Aorta (tissue), 5 donors: Measurements from ENCODE around the gene TEX101. TPM values are rescaled to one million over a fixed set of nuclear protein-coding genes. Genes with fewer than 3 reads are reported as not detected.
"Not testable (repeated sequence)": the region's sequence is repeated elsewhere in the genome, so short reads cannot be mapped to it uniquely, and the experiment has no call there.

ENCODE experiments used
- ATAC-seq: fragments of 200-7000 bp; cut with Tn5 transposase; one replicate; pipeline ENCODE4 v1.9.1; 2022; ENCODE audit warnings: moderate library complexity; ENCODE audit not compliant: low FRiP score
- DNase-seq, 2 donors: peaks; one replicate each; pipeline ENCODE4 v3.0.0-alpha.2; 2020
- H3K27ac ChIP-seq, 2 donors: one replicate each; pipeline ENCODE4 v1.5.1; 2013; ENCODE audit warnings: low read length in 2 of 2, mild to moderate bottlenecking in 2 of 2, moderate library complexity in 2 of 2, control low read depth in 1 of 2, inconsistent platforms in 1 of 2, low read depth in 1 of 2
- H3K27me3 ChIP-seq, 2 donors: one replicate each; pipeline ENCODE4 v1.6.1; 2013; ENCODE audit warnings: control low read depth in 1 of 2, low read length in 1 of 2, mild to moderate bottlenecking in 1 of 2, moderate library complexity in 1 of 2; ENCODE audit not compliant: insufficient read depth in 2 of 2, control insufficient read depth in 1 of 2
- H3K36me3 ChIP-seq, 2 donors: one replicate each; pipeline ENCODE4 v1.6.1; 2013; ENCODE audit warnings: control low read depth in 1 of 2, low read length in 1 of 2, mild to moderate bottlenecking in 1 of 2; ENCODE audit not compliant: insufficient read depth in 2 of 2, control insufficient read depth in 1 of 2
- H3K4me1 ChIP-seq, 2 donors: one replicate each; pipeline ENCODE4 v1.6.1; 2013; ENCODE audit warnings: low read length in 2 of 2, control low read depth in 1 of 2, mild to moderate bottlenecking in 1 of 2, moderate library complexity in 1 of 2; ENCODE audit not compliant: insufficient read depth in 2 of 2, control insufficient read depth in 1 of 2
- H3K4me3 ChIP-seq, 2 donors: one replicate each; pipeline ENCODE4 v1.5.1; 2013; ENCODE audit warnings: low read length in 2 of 2, control low read depth in 1 of 2, mild to moderate bottlenecking in 1 of 2
- H3K9me3 ChIP-seq: one replicate; pipeline ENCODE4 v1.6.1; 2013; ENCODE audit warnings: mild to moderate bottlenecking, low read length; ENCODE audit not compliant: control insufficient read depth
- WGBS, 2 donors: extraction: QIAGEN DNeasy Blood & Tissue Kit; methylation state at CpG; one replicate each; pipeline ENCODE4 v1.1.7; 2013; 5-methylcytosine and 5-hydroxymethylcytosine counted together
- intact Hi-C, 2 donors: fragments of 100-400 bp; cut with DNase I; formaldehyde crosslinking; loops; one replicate each; pipeline versions ENCODE4 v1.14.2 to v1.15.0; 2022
- polyA plus RNA-seq, 2 donors: library from polyadenylated mRNA; stranded (reverse); fragments of 200-250 nt; gene quantifications; one replicate each; pipeline ENCODE4 v1.2.3, GENCODE V29; 2013
- total RNA-seq, 2 donors: library from RNA; stranded (reverse); fragmentation: NEBNext Ultra II Directional; extraction: Animal tissue kit (Norgen Biotek cat#: 25700); gene quantifications; one replicate each; pipeline ENCODE4 v1.2.1, GENCODE V29; 2021
- donor health status: healthy with polysubstance abuse.
- donor health status: Bipolar disorder and iron deficiency.
- donor health status: DM: no; HTN: no; CAD: no.
- donor health status: DM: no; HTN: no; CAD: no.
- donor health status: DM: yes; HTN: yes; CAD: no.

TEX101 gene
- total and polyA plus RNA-seq, 4 donors, result not detected

- H3K9me3 ChIP-seq, result peaks cover 1% of the 10 kb centered on the region
- H3K4me3 ChIP-seq, result no peak overlapping the region
- H3K27me3 ChIP-seq, result no peaks in the 10 kb centered on the region
- DNase-seq (peak in 1 of 2 donors; percentile 44), ATAC-seq (no peak)
- no peaks in the 10 kb centered on the region for H3K36me3 ChIP-seq
- no peaks in the 10 kb centered on the region for H3K4me1 ChIP-seq
- no peak overlapping the region for H3K27ac ChIP-seq
- intact Hi-C loops, result no loop called here
- 65 to 74% methylated on average over 9 of the region's 9 CpGs for WGBS, 2 donors
These were observed 23.8 kb downstream of the TEX101 start for GRCh38 chr19:43438291-43439031.

GRCh38 chr19:43439032-43439708 lies 24.5 kb downstream of the TEX101 start:
- intact Hi-C loops, result no loop called here
- peaks cover 1% of the 10 kb centered on the region for H3K9me3 ChIP-seq
- WGBS, 2 donors, result 74 to 75% methylated on average over 12 to 14 of the region's 14 CpGs
- no peak for ATAC-seq
- H3K36me3 ChIP-seq, result no peaks in the 10 kb centered on the region
- no peak overlapping the region for H3K4me3 ChIP-seq
- H3K27ac ChIP-seq, result no peak overlapping the region
- no peaks in the 10 kb centered on the region for H3K27me3 ChIP-seq
- DNase-seq, result no peak
- no peaks in the 10 kb centered on the region for H3K4me1 ChIP-seq

- DNase-seq, result no peak
- no peaks in the 10 kb centered on the region for H3K4me1 ChIP-seq
- H3K27ac ChIP-seq, result no peak overlapping the region
These were observed 25.0 kb downstream of the TEX101 start for GRCh38 chr19:43439709-43440063.

DNA sequence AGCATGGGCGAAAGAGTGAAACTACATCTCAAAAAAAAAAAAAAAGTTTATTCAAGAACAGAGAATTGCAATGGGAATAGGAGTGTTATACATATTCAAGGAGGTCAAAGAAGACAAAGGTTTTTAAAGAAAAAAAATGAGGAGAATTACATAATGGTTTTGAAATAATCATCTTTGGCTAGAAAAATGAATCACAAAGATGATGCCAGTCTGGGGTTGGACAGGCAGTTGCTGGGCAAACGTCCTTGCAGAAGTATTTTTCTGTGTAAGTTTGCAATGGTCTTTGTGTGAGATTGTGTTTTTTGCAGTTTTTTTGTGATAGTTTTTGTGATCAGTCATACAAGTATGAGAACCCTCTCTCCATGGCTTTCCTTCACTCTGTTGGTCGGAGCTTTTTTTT lies 27.0 kb downstream of the TEX101 start:
- Histone ChIP-seq H3K9me3 (peaks cover 1% of the 10 kb centered on the region), H3K4me3 (no peak overlapping the region), H3K27ac (no peak overlapping the region), H3K27me3 (no peaks in the 10 kb centered on the region), H3K36me3 (no peaks in the 10 kb centered on the region), H3K4me1 (no peaks in the 10 kb centered on the region)
- DNase-seq (no peak), ATAC-seq (no peak)
- intact Hi-C loops, result no loop called here
- WGBS, 2 donors, result 48 to 49% methylated on average over 3 of the region's 3 CpGs

More at GRCh38 chr19:43439709-43440063, 25.0 kb downstream of the TEX101 start:
- no peak overlapping the region for H3K4me3 ChIP-seq
- intact Hi-C loops, result no loop called here
- H3K27me3 ChIP-seq, result no peaks in the 10 kb centered on the region
- peaks cover 1% of the 10 kb centered on the region for H3K9me3 ChIP-seq
- ATAC-seq, result no peak
- H3K36me3 ChIP-seq, result no peaks in the 10 kb centered on the region

GRCh38 chr19:43444091-43444490 lies 29.4 kb downstream of the TEX101 start:
- H3K27me3 ChIP-seq, H3K4me1 ChIP-seq, H3K27ac ChIP-seq, ATAC-seq, intact Hi-C loops, H3K36me3 ChIP-seq, H3K9me3 ChIP-seq, H3K4me3 ChIP-seq: not testable (repeated sequence)
- peak in 1 of 2 donors; percentile 10 for DNase-seq
- 85 to 87% methylated on average over 9 of the region's 9 CpGs for WGBS, 2 donors

- intact Hi-C loops, result no loop called here
- 86% methylated on average over 15 of the region's 15 CpGs for WGBS, 2 donors
- ATAC-seq (no peak), DNase-seq (no peak)
- no peak overlapping the region for H3K4me3 ChIP-seq
- no peaks in the 10 kb centered on the region for H3K27me3 ChIP-seq
- no peaks in the 10 kb centered on the region for H3K36me3 ChIP-seq
- no peak overlapping the region for H3K27ac ChIP-seq
- no peaks in the 10 kb centered on the region for H3K4me1 ChIP-seq
- peaks cover 1% of the 10 kb centered on the region for H3K9me3 ChIP-seq
These were observed 30.0 kb downstream of the TEX101 start for GRCh38 chr19:43444531-43445287.

DNA sequence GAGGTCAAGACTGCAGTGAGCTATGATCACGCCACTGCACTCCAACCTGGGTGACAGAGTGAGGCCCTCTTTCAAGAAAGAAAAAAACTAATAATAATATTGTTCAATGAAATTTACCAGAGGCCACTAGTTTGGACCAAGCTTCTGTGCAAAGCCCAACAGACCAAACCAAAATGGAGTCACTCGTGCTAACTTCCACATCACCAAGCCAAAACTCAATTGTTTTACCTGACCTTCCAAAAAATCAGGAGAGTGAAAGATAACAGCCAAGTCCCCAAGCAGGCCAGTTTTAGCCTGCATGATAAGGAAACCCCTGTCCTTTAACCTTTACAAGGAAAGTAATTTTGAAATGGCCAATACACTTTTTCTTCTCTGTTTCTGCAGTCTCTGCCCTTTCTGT lies 30.7 kb downstream of the TEX101 start:
- ATAC-seq (no peak), DNase-seq (no peak)
- Histone ChIP-seq H3K27me3 (no peaks in the 10 kb centered on the region), H3K4me3 (no peak overlapping the region), H3K4me1 (no peaks in the 10 kb centered on the region), H3K27ac (no peak overlapping the region), H3K36me3 (no peaks in the 10 kb centered on the region), H3K9me3 (peaks cover under 1% of the 10 kb centered on the region)
- intact Hi-C loops, result no loop called here
- WGBS, 2 donors, result 81 to 92% methylated on average over 2 of the region's 2 CpGs

DNA sequence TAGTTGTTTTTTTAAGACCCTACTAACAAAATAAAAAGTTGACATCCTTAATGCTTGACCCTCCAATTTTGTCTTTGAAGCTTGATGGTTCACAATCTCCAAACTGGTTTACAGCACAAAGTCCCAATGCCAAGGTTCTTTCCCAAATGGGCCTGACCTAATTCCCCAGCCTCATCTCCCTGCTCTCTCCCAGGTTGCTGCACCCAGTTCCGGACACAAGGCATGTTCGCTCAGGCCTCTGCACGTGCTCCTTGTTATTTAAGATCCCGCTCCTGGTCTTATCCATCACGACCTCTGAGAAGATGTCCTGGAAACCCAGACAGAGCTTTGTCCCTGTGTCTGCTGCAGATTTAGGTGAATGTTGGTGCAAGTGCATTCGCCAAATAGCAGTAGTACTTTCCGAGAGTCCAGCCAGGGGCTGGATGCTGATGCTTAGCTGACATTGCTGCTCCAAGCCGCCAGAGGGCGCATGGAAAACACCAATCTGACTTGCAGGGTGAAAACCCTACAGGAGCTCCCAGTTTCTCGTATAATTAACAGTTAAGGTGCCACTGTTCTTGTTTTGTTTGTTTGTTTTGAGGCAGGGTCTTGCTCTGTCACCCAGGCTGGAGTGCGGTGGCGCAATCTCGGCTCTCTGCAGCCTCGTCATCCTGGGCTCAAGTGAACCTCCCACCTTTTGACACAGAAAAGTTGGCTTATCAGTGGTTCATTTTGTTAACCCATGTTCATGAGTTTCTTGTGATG lies 32.2 kb downstream of the TEX101 start:
- ATAC-seq (peak; percentile 91), DNase-seq (peak; percentile 84 to 90)
- no peaks in the 10 kb centered on the region for H3K9me3 ChIP-seq
- no peak overlapping the region for H3K4me3 ChIP-seq
- intact Hi-C loops, result loop anchor here (1.0 to 2.0 kb wide), 2 partner anchors 72 kb away; no protein-coding TSS in a partner anchor
- no peaks in the 10 kb centered on the region for H3K36me3 ChIP-seq
- no peaks in the 10 kb centered on the region for H3K4me1 ChIP-seq
- H3K27me3 ChIP-seq, result no peaks in the 10 kb centered on the region
- WGBS, 2 donors, result 22 to 23% methylated on average over 14 of the region's 14 CpGs
- H3K27ac ChIP-seq, result no peak overlapping the region
